HL-60 (cell line): ENCODE measurements around the gene SNX8.

Experiments
- DNase-seq, 2 experiments: peaks; one replicate each; pipeline ENCODE4 v3.0.0-alpha.2; 2010 to 2020; ENCODE audit warnings: low read depth in 1 of 2, low spot score in 1 of 2
- H3K27ac ChIP-seq: fragments of 250-450 bp; sonication (Bioruptor Pico); replicated peaks from 2 replicates; pipeline ENCODE4 v1.5.1; 2020; ENCODE audit warnings: mild to moderate bottlenecking, moderate library complexity
- H3K27me3 ChIP-seq: fragments of 250-450 bp; sonication (Bioruptor Pico); 2 replicates; pipeline ENCODE4 v1.5.1; 2021; ENCODE audit warnings: mild to moderate bottlenecking, moderate library complexity; ENCODE audit not compliant: insufficient read depth, poor library complexity, severe bottlenecking
- H3K4me3 ChIP-seq: replicated peaks from 2 replicates; pipeline ENCODE4 v1.5.1; 2011; ENCODE audit warnings: mild to moderate bottlenecking, control low read depth, low read length; ENCODE audit not compliant: insufficient read depth
- CTCF ChIP-seq: IDR thresholded peaks from one replicate; pipeline ENCODE4 v1.5.1; 2011; ENCODE audit warnings: low read length, control low read depth, inconsistent platforms; ENCODE audit not compliant: insufficient read depth
- GABPA ChIP-seq: IDR thresholded peaks from 2 replicates; pipeline ENCODE4 v1.6.1; 2012; ENCODE audit warnings: low read depth
- POLR2AphosphoS5 ChIP-seq: IDR thresholded peaks from 2 replicates; pipeline ENCODE4 v1.6.1; 2012; ENCODE audit warnings: low read depth
- REST ChIP-seq: IDR thresholded peaks from 2 replicates; pipeline ENCODE4 v1.6.1; 2012; ENCODE audit warnings: low read depth; ENCODE audit not compliant: insufficient replicate concordance
- SPI1 ChIP-seq: IDR thresholded peaks from 2 replicates; pipeline ENCODE4 v1.6.1; 2012; ENCODE audit warnings: low read depth, mild to moderate bottlenecking, borderline replicate concordance

SNX8 gene

GRCh38 chr7:2225336-2225735 lies 88.9 kb downstream of the SNX8 start:
- no peak for TF ChIP-seq CTCF
- TF ChIP-seq GABPA, result no peak
- TF ChIP-seq REST, result no peak
- TF ChIP-seq POLR2AphosphoS5, result no peak
- TF ChIP-seq SPI1, result no peak
- Histone ChIP-seq H3K27ac (no peak overlapping the region), H3K27me3 (no peaks in the 10 kb centered on the region), H3K4me3 (no peak overlapping the region)
- no peak for DNase-seq

GRCh38 chr7:2224934-2225333 lies 89.3 kb downstream of the SNX8 start:
- TF ChIP-seq REST, result no peak
- TF ChIP-seq CTCF, result no peak
- Histone ChIP-seq H3K27ac (no peak overlapping the region), H3K4me3 (no peak overlapping the region), H3K27me3 (no peaks in the 10 kb centered on the region)
- no peak for DNase-seq

- DNase-seq, result no peak
- no peak for TF ChIP-seq CTCF
- no peak for TF ChIP-seq SPI1
- TF ChIP-seq POLR2AphosphoS5, result no peak
- TF ChIP-seq REST, result no peak
- TF ChIP-seq GABPA, result no peak
- Histone ChIP-seq H3K27me3 (no peaks in the 10 kb centered on the region), H3K4me3 (no peak overlapping the region), H3K27ac (no peak overlapping the region)
Measured at GRCh38 chr7:2224491-2224928, 89.7 kb downstream of the SNX8 start.
